ENCODE results near the gene CNN2. TPM values are rescaled to one million over a fixed set of nuclear protein-coding genes. Genes with fewer than 3 reads are reported as not detected.

The CNN2 gene
- polyA plus RNA-seq, 1 donor from 2014 or later, result 42.8 TPM

DNA sequence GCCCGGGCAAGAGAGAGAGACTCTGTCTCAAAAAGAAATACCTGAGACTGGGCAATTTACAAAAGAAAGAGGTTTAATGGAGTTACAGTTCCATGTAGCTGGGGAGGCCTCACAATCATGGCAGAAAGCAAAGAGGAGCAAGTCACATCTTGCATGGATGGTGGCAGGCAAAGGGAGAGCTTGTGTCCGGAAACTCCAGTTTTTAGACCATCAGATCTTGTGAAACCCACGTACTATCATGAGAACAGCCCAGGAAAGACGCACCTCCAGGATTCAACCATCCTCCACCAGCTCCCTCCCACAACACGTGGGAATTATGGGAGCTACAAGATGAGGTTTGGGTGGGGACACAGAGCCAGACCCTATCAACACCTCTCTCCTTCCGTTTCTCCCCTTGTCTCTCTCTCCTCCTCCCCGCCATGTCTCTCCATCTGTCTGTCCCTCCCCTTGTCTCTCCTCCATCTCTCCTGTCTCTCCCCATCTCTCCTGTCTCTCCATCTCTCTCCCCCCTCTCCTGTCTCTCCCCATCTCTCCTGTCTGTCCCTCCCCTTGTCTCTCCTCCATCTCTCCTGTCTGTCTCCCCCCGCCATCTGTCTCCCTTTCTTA is 58.7 kb downstream of the CNN2 start:
- Histone ChIP-seq H3K4me3 (ENCODE audit: low read length) (no peak overlapping the region), H3F3A (ENCODE audit: insufficient read depth, low read length, poor library complexity, severe bottlenecking) (no peaks in the 10 kb centered on the region), H3K4me2 (ENCODE audit: low read length) (no peak overlapping the region), H3K36me3 (ENCODE audit: insufficient read depth, low read length) (no peaks in the 10 kb centered on the region), H2AFZ (ENCODE audit: low read depth, low read length) (no peak overlapping the region), H3K9me3 (ENCODE audit: low read length) (no peaks in the 10 kb centered on the region), H4K20me1 (ENCODE audit: insufficient read depth) (no peaks in the 10 kb centered on the region), H3K27me3 (ENCODE audit: insufficient read depth, low read depth, low read length) (no peaks in the 10 kb centered on the region), H3K79me2 (replicated peaks; ENCODE audit: insufficient read depth, low read length) (no peaks in the 10 kb centered on the region), H3K27ac (ENCODE audit: low read length) (no peak overlapping the region), H3K9me2 (ENCODE audit: insufficient read depth, low read length) (no peaks in the 10 kb centered on the region), H3K9ac (ENCODE audit: low read length) (no peak overlapping the region)
- TF ChIP-seq RAD21 (conservative IDR thresholded peaks at IDR 0.05), result no peak
- TF ChIP-seq POLR2AphosphoS5 (IDR thresholded peaks at IDR 0.05), result no peak
- TF ChIP-seq, protein P1, sequence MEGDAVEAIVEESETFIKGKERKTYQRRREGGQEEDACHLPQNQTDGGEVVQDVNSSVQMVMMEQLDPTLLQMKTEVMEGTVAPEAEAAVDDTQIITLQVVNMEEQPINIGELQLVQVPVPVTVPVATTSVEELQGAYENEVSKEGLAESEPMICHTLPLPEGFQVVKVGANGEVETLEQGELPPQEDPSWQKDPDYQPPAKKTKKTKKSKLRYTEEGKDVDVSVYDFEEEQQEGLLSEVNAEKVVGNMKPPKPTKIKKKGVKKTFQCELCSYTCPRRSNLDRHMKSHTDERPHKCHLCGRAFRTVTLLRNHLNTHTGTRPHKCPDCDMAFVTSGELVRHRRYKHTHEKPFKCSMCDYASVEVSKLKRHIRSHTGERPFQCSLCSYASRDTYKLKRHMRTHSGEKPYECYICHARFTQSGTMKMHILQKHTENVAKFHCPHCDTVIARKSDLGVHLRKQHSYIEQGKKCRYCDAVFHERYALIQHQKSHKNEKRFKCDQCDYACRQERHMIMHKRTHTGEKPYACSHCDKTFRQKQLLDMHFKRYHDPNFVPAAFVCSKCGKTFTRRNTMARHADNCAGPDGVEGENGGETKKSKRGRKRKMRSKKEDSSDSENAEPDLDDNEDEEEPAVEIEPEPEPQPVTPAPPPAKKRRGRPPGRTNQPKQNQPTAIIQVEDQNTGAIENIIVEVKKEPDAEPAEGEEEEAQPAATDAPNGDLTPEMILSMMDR (IDR thresholded peaks at IDR 0.05; ENCODE audit: poor library complexity, severe bottlenecking), result no peak
- no peak for TF ChIP-seq EP300 (conservative IDR thresholded peaks at IDR 0.05; ENCODE audit: poor library complexity, severe bottlenecking)
- no peak for TF ChIP-seq EZH2 (IDR thresholded peaks at IDR 0.05; ENCODE audit: borderline replicate concordance, insufficient read depth, low read length, poor library complexity, severe bottlenecking)
- TF ChIP-seq, protein P2, sequence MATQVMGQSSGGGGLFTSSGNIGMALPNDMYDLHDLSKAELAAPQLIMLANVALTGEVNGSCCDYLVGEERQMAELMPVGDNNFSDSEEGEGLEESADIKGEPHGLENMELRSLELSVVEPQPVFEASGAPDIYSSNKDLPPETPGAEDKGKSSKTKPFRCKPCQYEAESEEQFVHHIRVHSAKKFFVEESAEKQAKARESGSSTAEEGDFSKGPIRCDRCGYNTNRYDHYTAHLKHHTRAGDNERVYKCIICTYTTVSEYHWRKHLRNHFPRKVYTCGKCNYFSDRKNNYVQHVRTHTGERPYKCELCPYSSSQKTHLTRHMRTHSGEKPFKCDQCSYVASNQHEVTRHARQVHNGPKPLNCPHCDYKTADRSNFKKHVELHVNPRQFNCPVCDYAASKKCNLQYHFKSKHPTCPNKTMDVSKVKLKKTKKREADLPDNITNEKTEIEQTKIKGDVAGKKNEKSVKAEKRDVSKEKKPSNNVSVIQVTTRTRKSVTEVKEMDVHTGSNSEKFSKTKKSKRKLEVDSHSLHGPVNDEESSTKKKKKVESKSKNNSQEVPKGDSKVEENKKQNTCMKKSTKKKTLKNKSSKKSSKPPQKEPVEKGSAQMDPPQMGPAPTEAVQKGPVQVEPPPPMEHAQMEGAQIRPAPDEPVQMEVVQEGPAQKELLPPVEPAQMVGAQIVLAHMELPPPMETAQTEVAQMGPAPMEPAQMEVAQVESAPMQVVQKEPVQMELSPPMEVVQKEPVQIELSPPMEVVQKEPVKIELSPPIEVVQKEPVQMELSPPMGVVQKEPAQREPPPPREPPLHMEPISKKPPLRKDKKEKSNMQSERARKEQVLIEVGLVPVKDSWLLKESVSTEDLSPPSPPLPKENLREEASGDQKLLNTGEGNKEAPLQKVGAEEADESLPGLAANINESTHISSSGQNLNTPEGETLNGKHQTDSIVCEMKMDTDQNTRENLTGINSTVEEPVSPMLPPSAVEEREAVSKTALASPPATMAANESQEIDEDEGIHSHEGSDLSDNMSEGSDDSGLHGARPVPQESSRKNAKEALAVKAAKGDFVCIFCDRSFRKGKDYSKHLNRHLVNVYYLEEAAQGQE (IDR thresholded peaks at IDR 0.05; ENCODE audit: borderline replicate concordance), result no peak
- TF ChIP-seq SMC3 (conservative IDR thresholded peaks at IDR 0.05; ENCODE audit: poor library complexity), result no peak
- TF ChIP-seq MXI1 (conservative IDR thresholded peaks at IDR 0.05; ENCODE audit: poor library complexity, severe bottlenecking), result no peak
- no peak for TF ChIP-seq TAF1 (IDR thresholded peaks at IDR 0.05; ENCODE audit: low read depth)

DNA sequence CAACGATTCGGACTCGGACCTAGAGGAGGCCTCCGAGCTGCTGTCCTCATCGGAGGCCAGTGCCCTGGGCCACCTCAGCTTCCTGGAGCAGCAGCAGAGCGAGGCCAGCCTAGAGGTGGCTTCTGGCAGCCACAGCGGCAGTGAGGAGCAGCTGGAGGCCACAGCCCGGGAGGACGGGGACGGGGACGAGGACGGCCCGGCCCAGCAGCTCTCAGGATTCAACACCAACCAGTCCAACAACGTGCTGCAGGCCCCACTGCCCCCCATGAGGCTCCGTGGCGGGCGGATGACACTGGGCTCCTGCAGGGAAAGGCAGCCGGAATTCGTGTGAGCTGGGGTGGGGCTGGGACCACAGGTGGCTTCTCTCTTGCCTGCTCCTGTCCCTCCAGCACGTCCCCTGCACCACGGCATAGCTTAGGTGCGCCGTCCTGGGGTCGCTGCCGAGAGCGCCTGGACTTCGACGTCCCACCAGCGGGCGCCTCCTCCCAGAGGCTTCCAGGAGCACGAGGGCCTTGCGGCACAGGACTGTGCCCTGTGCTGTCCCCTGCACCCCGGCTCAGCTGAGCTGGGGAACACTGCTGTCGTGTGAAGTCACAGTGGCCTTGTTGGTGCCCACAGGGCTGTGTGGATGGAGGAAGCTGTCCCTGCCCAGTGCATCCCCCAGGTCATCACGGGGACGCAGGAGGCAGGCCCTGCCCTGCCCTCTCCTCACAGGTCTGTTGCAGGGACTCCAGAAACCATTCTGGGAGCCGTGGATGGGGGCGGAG is 59.5 kb downstream of the CNN2 start:
- Histone ChIP-seq H2AFZ (ENCODE audit: low read depth, low read length) (no peak overlapping the region), H3K9ac (ENCODE audit: low read length) (no peak overlapping the region), H3K27me3 (ENCODE audit: insufficient read depth, low read depth, low read length) (no peaks in the 10 kb centered on the region), H3K36me3 (ENCODE audit: insufficient read depth, low read length) (no peaks in the 10 kb centered on the region), H3K4me3 (ENCODE audit: low read length) (no peak overlapping the region), H3F3A (ENCODE audit: insufficient read depth, low read length, poor library complexity, severe bottlenecking) (no peaks in the 10 kb centered on the region), H3K27ac (ENCODE audit: low read length) (no peak overlapping the region), H3K79me2 (replicated peaks; ENCODE audit: insufficient read depth, low read length) (no peaks in the 10 kb centered on the region), H3K9me3 (ENCODE audit: low read length) (no peaks in the 10 kb centered on the region), H3K4me2 (ENCODE audit: low read length) (no peak overlapping the region), H3K9me2 (ENCODE audit: insufficient read depth, low read length) (no peaks in the 10 kb centered on the region), H4K20me1 (ENCODE audit: insufficient read depth) (no peaks in the 10 kb centered on the region)
- no peak for TF ChIP-seq MXI1 (conservative IDR thresholded peaks at IDR 0.05; ENCODE audit: poor library complexity, severe bottlenecking)
- no peak for TF ChIP-seq EP300 (conservative IDR thresholded peaks at IDR 0.05; ENCODE audit: poor library complexity, severe bottlenecking)
- no peak for TF ChIP-seq SMC3 (conservative IDR thresholded peaks at IDR 0.05; ENCODE audit: poor library complexity)
- no peak for TF ChIP-seq EZH2 (IDR thresholded peaks at IDR 0.05; ENCODE audit: borderline replicate concordance, insufficient read depth, low read length, poor library complexity, severe bottlenecking)
- TF ChIP-seq TAF1 (IDR thresholded peaks at IDR 0.05; ENCODE audit: low read depth), result no peak
- TF ChIP-seq, protein P2 (IDR thresholded peaks at IDR 0.05; ENCODE audit: borderline replicate concordance), result no peak
- TF ChIP-seq, protein P1 (IDR thresholded peaks at IDR 0.05; ENCODE audit: poor library complexity, severe bottlenecking), result no peak
- TF ChIP-seq POLR2AphosphoS5 (IDR thresholded peaks at IDR 0.05), result no peak
- TF ChIP-seq RAD21 (conservative IDR thresholded peaks at IDR 0.05), result no peak

Data from neural cell (in vitro differentiated cells).